Measurements from ENCODE around the gene ZNF469. TPM values are rescaled to one million over a fixed set of nuclear protein-coding genes. Genes with fewer than 3 reads are reported as not detected.

The ZNF469 gene
- total RNA-seq, 2 donors from 2014 or later, result 0.26 to 0.30 TPM

DNA sequence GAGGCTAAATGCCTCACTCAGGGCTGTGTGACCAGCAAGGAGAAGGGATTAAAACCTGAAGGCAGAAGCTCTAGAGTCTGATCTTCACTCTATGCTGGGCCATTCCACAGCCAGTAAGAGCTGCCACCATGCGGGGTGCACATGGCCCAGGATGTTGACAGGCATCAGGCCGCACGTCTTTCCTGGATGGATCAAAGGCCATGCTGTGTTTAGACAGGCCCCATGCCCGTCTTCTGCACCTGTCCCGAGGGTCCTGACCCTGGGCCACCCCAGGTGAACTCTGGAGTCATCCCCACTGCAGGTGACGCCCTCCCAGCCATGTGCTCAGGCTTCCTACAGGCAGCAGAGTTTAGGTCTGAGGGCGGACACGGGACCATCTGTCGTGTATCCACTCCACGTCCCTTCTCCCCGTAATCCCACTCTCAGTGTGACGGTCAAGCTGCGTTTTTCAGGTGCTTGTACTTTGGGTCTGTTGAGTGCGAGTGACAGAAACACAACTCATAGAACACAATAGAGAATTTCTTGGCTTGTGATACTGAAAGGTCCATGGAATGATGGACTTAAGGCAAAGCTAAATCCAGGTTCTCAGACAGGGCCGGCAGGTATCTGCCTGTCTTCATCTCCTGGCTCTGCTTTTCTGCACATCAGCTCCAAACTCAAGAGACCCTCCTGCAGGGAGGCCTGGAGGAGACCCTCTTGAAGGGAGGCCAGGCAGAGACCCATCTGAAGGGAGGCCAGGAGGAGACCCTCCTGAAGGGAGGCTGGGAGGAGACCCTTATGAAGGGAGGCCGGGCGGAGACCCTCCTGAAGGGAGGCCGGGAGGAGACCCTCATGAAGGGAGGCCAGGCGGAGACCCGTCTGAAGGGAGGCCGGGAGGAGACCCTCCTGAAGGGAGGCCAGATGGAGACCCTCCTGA is 13.2 kb downstream of the ZNF469 start:
- Mint-ChIP-seq H3K4me3 (no peak overlapping the region), H3K27me3 (peaks cover 9% of the 10 kb centered on the region), H3K27ac (no peak overlapping the region), H3K4me1 (no peaks in the 10 kb centered on the region), H3K9me3 (no peaks in the 10 kb centered on the region), H3K36me3 (ENCODE audit: low read depth) (no peaks in the 10 kb centered on the region)
- no peak for ATAC-seq (replicated peaks)

DNA sequence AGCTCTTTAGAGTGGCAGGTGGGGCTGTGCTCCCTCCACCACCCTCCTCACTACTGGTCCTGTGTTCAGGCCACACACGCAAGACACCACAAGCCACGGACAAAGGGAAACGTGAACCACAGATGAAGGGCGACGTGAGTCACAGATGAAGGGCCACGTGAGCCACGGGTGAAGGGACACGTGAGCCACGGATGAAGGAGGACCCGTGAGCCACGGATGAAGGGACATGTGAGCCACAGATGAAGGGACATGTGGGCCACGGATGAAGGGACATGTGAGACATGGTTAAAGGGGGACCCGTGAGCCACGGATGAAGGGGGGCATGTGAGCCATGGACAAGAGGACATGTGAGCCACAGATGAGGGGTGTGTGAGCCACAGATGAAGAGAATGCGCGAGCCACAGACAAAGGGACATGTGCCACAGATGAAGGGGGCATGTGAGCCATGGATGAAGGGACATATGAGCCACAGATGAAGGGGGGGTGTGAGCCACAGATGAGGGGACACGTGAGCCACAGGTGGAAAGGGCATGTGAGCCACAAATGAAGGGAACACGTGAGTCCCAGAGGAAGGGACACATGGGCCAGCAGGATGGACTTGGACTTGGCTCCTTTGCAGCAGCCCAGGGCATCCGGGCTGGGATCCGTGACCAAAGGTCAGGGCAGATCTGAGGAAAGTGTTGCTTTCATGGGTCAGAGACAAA is 15.6 kb downstream of the ZNF469 start:
- no peaks in the 10 kb centered on the region for H3K36me3 Mint-ChIP-seq (ENCODE audit: low read depth)
- no peak overlapping the region for H3K4me3 Mint-ChIP-seq
- no peak overlapping the region for H3K27ac Mint-ChIP-seq
- peaks cover 5% of the 10 kb centered on the region for H3K4me1 Mint-ChIP-seq
- H3K9me3 Mint-ChIP-seq, result no peaks in the 10 kb centered on the region
- H3K27me3 Mint-ChIP-seq, result peaks cover 5% of the 10 kb centered on the region
- ATAC-seq (replicated peaks), result no peak

GRCh38 chr16:88398874-88399178 is 16.1 kb downstream of the ZNF469 start:
- no peaks in the 10 kb centered on the region for H3K9me3 Mint-ChIP-seq
- no peak overlapping the region for H3K4me3 Mint-ChIP-seq
- H3K27ac Mint-ChIP-seq, result no peak overlapping the region
- ATAC-seq (replicated peaks), result no peak
- H3K36me3 Mint-ChIP-seq (ENCODE audit: low read depth), result no peaks in the 10 kb centered on the region
- H3K27me3 Mint-ChIP-seq, result peaks cover 5% of the 10 kb centered on the region
- H3K4me1 Mint-ChIP-seq, result peaks cover 5% of the 10 kb centered on the region

GRCh38 chr16:88400186-88400585 is 17.4 kb downstream of the ZNF469 start:
- H3K9me3 Mint-ChIP-seq, result no peaks in the 10 kb centered on the region
- H3K27me3 Mint-ChIP-seq, result peaks cover 14% of the 10 kb centered on the region

DNA sequence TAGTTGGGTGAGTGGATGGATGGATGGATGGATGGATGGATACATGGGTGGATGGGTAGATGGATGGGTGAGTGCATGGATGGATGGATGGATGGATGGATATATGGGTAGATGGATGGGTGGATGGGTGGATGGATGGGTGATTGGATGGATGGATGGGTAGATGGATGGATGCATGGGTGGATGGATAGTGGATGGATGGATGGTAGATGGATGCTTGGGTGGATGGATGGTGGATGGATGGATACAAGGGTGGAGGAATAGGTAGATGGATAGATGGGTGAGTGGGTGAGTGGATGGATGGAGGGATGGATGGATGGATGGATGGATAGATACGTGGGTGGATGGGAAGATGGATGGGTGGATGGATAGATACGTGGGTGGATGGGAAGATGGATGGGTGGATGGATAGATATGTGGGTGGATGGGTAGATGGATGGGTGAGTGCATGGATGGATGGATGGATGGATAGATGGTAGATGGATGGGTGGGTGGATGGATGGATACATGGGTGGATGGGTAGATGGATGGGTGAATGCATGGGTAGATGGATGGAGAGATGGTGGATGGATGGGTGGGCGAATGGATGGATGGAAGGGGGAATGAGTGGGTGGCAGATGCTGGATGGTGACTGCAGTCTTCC is 19.0 kb downstream of the ZNF469 start:
- Mint-ChIP-seq H3K27ac (no peak overlapping the region), H3K9me3 (no peaks in the 10 kb centered on the region), H3K4me3 (no peak overlapping the region), H3K27me3 (peaks cover 14% of the 10 kb centered on the region), H3K4me1 (peaks cover 5% of the 10 kb centered on the region), H3K36me3 (ENCODE audit: low read depth) (no peaks in the 10 kb centered on the region)
- no peak for ATAC-seq (replicated peaks)

More at GRCh38 chr16:88400186-88400585, 17.4 kb downstream of the ZNF469 start:
- Mint-ChIP-seq H3K36me3 (ENCODE audit: low read depth) (no peaks in the 10 kb centered on the region), H3K4me1 (peaks cover 5% of the 10 kb centered on the region), H3K27ac (no peak overlapping the region), H3K4me3 (no peak overlapping the region)
- no peak for ATAC-seq (replicated peaks)

DNA sequence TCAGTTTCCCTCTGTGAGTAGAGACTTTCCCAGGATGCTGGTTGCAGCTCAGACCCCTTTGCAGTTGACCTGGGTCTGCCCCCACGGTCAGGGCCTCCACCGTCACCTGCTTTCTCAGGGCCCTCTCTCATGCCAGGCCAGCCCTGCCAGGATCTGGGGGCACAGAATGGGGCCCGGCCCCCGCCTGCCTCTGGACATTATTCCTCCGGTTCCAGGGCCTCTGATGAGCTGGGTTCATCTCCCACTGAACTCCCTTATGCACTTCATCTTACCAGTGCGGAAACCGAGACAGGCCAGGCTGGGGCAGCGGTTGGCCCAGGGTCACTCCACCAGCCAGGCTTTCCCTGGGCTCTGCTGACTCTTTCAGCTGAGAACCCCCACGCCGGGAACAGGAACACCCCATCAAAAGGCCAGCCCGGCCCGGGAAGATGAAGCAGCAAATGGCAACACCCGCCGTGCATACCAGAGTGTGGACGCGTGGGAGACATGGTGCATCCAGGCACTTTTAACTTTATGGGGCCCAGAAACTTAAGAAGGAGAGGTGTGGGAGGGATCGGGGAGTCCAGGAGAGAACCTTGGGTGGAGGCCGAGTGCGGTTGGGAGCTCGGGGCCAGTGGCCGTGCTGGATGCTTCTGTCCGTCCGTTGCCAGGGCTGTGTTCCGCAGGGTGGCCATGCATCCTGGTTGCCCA is 19.9 kb downstream of the ZNF469 start:
- H3K4me3 Mint-ChIP-seq, result no peak overlapping the region
- ATAC-seq (replicated peaks), result no peak
- no peaks in the 10 kb centered on the region for H3K36me3 Mint-ChIP-seq (ENCODE audit: low read depth)
- H3K9me3 Mint-ChIP-seq, result no peaks in the 10 kb centered on the region
- no peak overlapping the region for H3K27ac Mint-ChIP-seq
- H3K4me1 Mint-ChIP-seq, result peaks cover 5% of the 10 kb centered on the region
- H3K27me3 Mint-ChIP-seq, result peaks cover 14% of the 10 kb centered on the region

- H3K4me1 Mint-ChIP-seq, result peaks cover 5% of the 10 kb centered on the region
- no peak for ATAC-seq (replicated peaks)
Observed at GRCh38 chr16:88403794-88404581, 21.2 kb downstream of the ZNF469 start.

GRCh38 chr16:88404769-88405168 is 22.0 kb downstream of the ZNF469 start:
- no peak overlapping the region for H3K4me3 Mint-ChIP-seq
- ATAC-seq (replicated peaks), result no peak
- no peaks in the 10 kb centered on the region for H3K9me3 Mint-ChIP-seq
- no peaks in the 10 kb centered on the region for H3K36me3 Mint-ChIP-seq (ENCODE audit: low read depth)
- H3K27me3 Mint-ChIP-seq, result peaks cover 14% of the 10 kb centered on the region
- no peak overlapping the region for H3K27ac Mint-ChIP-seq
- H3K4me1 Mint-ChIP-seq, result peaks cover 5% of the 10 kb centered on the region

More at GRCh38 chr16:88403794-88404581, 21.2 kb downstream of the ZNF469 start:
- Mint-ChIP-seq H3K36me3 (ENCODE audit: low read depth) (no peaks in the 10 kb centered on the region), H3K4me3 (no peak overlapping the region), H3K27ac (no peak overlapping the region), H3K27me3 (peaks cover 14% of the 10 kb centered on the region), H3K9me3 (no peaks in the 10 kb centered on the region)

- Mint-ChIP-seq H3K4me1 (peaks cover 5% of the 10 kb centered on the region), H3K4me3 (no peak overlapping the region), H3K9me3 (no peaks in the 10 kb centered on the region), H3K27me3 (peaks cover 14% of the 10 kb centered on the region), H3K27ac (no peak overlapping the region), H3K36me3 (ENCODE audit: low read depth) (no peaks in the 10 kb centered on the region)
- ATAC-seq (replicated peaks), result no peak
Observed at GRCh38 chr16:88405216-88406060, 22.7 kb downstream of the ZNF469 start.

DNA sequence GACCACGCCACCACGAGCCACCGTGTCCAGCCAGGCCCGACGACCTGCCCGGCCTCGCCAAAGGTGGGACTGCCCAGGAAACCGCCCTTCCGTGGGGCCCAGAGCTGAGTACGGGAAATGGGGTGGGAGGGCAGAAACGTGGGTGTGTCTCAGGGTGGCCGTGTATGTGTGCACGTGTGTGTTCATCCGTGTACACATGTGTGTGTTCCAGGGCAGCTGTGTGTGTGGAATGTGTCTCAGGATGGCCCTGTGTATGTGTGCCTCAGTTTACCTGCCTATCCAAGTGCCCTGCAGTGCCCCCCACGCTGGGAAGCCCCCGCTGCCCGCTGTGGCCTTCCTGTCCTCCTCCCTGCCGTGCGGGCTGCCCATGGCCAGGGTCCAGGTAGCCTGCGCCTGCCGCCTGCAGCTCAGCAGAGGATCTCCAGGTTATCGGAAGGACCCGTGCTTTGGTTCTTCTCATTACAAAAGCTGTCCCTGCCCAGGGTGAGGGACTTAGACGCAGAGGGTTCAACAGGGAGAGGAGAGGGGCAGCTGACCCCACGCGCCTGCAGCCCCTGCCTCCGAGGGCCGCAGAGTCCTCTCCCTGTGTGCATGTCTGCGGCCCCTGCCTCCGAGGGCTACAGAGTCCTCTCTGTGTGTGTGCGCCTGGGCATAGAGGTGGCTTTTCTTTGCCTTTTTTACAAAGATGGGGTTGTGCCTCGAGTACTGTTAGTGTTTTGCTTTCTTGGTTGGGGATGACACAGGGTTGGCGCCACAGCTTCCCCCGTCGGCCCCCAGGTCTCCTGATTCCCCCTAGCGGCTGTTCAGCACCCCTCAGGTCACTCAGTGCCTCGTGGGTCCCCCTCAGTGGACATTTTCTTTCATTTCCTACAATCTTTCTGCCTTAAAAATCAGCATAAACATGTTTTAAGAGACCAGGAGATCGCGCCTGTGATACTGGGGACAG is 23.6 kb downstream of the ZNF469 start:
- no peak overlapping the region for H3K27ac Mint-ChIP-seq
- peaks cover 5% of the 10 kb centered on the region for H3K4me1 Mint-ChIP-seq
- no peaks in the 10 kb centered on the region for H3K36me3 Mint-ChIP-seq (ENCODE audit: low read depth)
- ATAC-seq (replicated peaks), result no peak
- no peaks in the 10 kb centered on the region for H3K9me3 Mint-ChIP-seq
- H3K4me3 Mint-ChIP-seq, result no peak overlapping the region
- peaks cover 14% of the 10 kb centered on the region for H3K27me3 Mint-ChIP-seq

GRCh38 chr16:88407042-88407420 is 24.3 kb downstream of the ZNF469 start:
- Mint-ChIP-seq H3K27ac (no peak overlapping the region), H3K36me3 (ENCODE audit: low read depth) (no peaks in the 10 kb centered on the region), H3K4me1 (no peaks in the 10 kb centered on the region), H3K9me3 (no peaks in the 10 kb centered on the region), H3K4me3 (no peak overlapping the region), H3K27me3 (peaks cover 9% of the 10 kb centered on the region)
- ATAC-seq (replicated peaks), result no peak

DNA sequence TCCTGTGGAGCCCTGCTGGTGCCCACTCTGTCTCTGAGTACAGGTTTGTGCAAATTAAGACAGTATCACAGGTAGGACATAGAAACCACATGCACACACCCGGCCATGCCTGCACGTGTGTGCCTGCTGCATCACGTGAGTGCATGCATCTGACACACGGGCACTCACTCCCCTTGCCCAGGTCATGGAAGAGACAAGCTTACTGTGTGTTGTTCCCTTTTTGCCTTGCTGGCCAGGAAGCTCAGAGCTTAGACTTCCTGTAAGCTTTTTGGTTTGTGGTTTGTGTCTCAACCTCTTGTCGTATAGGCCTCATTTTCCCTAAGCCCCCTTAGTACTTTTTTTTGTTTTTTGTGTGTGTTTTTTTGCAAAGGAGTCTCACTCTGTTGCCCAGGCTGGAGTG is 25.0 kb downstream of the ZNF469 start:
- ATAC-seq (replicated peaks), result no peak
- no peaks in the 10 kb centered on the region for H3K9me3 Mint-ChIP-seq
- no peaks in the 10 kb centered on the region for H3K4me1 Mint-ChIP-seq
- H3K36me3 Mint-ChIP-seq (ENCODE audit: low read depth), result no peaks in the 10 kb centered on the region
- no peak overlapping the region for H3K4me3 Mint-ChIP-seq
- no peak overlapping the region for H3K27ac Mint-ChIP-seq
- H3K27me3 Mint-ChIP-seq, result peaks cover 9% of the 10 kb centered on the region
